T-helper 2 cell treated with Interferon-gamma antibody and Interleukin-4, amounts not matched to agents 100 ng/mL and 5 ng/mL, for 36 hours (primary cell): ENCODE data around the gene GREM2. TPM values are rescaled to one million over a fixed set of nuclear protein-coding genes. Genes with fewer than 3 reads are reported as not detected.

Experiments
- intact Hi-C: fragments of 100-400 bp; cut with micrococcal nuclease; formaldehyde crosslinking; loops from one replicate; pipeline ENCODE4 v1.15.1; 2023
- total RNA-seq: library from RNA; stranded (reverse); gene quantifications from 2 replicates; pipeline ENCODE4 v1.2.3, GENCODE V29; 2022

The GREM2 gene
- total RNA-seq, 1 donor from 2014 or later, result not detected

GRCh38 chr1:240462766-240463395 is 149.1 kb downstream of the GREM2 start:
- intact Hi-C loops, result no loop called here

- intact Hi-C loops, result no loop called here
These were observed 149.7 kb downstream of the GREM2 start for GRCh38 chr1:240462277-240462676.

- intact Hi-C loops, result loop anchor here (10.0 kb wide), 1 partner anchor 158 kb away; the partner anchor contains the start of gene GREM2
These were observed 154.8 kb downstream of the GREM2 start for GRCh38 chr1:240457203-240457602.

- intact Hi-C loops, result loop anchor here (10.0 kb wide), 1 partner anchor 159 kb away; the partner anchor contains the start of gene GREM2
These were observed 156.6 kb downstream of the GREM2 start for GRCh38 chr1:240455228-240455821.

- intact Hi-C loops, result no loop called here
These were observed 166.6 kb downstream of the GREM2 start for GRCh38 chr1:240445369-240445768.

- intact Hi-C loops, result no loop called here
These were observed 170.3 kb downstream of the GREM2 start for GRCh38 chr1:240441669-240442068.
